ENCODE measurements around the gene EEF1G. TPM values are rescaled to one million over a fixed set of nuclear protein-coding genes. Genes with fewer than 3 reads are reported as not detected.
A peak's percentile ranks its signal among the peaks of the same experiment; 100 is the strongest.

Gene EEF1G
- total RNA-seq, 5 donors from 2014 or later (not counting 1 experiment from before 2014, with no cell fraction given): 1,908 to 2,187 (median 2,119) TPM

DNA sequence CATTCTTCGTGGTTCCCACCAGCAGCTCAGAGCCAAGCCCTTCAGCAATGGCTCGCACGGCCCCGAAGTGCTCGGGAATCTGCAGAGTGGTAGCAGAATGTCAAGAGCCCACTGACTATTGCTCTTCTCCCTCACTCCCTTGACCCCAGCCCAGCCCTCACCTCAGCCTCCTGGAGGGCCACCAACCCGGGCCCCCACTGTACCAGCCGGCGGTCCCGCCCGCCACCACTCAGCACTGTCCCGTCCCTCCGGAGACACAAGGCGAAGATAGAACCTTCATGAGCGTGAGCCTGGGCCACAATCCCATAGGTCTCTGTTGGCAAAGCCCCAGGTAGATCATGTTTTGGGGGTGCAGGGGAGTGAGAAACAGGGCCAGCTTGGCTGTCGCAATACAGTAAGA lies 32.2 kb upstream of the EEF1G start:
- Mint-ChIP-seq H3K9me3 (no peaks in the 10 kb centered on the region), H3K36me3 (peaks cover 42% of the 10 kb centered on the region), H3K4me1 (peaks cover 46 to 53% (median 49%) of the 10 kb centered on the region in 3 donors), H3K4me3 (no peak overlapping the region), H3K27ac (no peak overlapping the region), H3K27me3 (no peaks in the 10 kb centered on the region)
- Histone ChIP-seq H3K4me1 (ENCODE audit: control insufficient read depth in 1 of 2, extremely low read depth in 1 of 2, insufficient read depth in 2 of 2, low read length in 2 of 2) (peaks cover 2 to 46% of the 10 kb centered on the region in 2 experiments), H3K27ac (ENCODE audit: low read length) (no peak overlapping the region), H3K9me3 (no peaks in the 10 kb centered on the region), H3K27me3 (replicated peaks in 1 of 2; ENCODE audit: control insufficient read depth in 2 of 2, extremely low read depth in 1 of 2, insufficient read depth in 2 of 2, low read length in 1 of 2) (no peaks in the 10 kb centered on the region), H3K36me3 (ENCODE audit: control insufficient read depth in 2 of 2, extremely low read depth in 1 of 2, insufficient read depth in 1 of 2, low read length in 1 of 2) (peaks cover 10 to 74% of the 10 kb centered on the region in 2 donors), H3K4me3 (ENCODE audit: control insufficient read depth in 1 of 2, extremely low read depth in 1 of 2, low read length in 1 of 2) (no peak overlapping the region)
- CTCF ChIA-PET: no interaction called here
- DNase-seq: no peak
- POLR2A ChIA-PET: interaction anchor here (0.6 to 0.8 kb wide), 2 partner anchors 40 to 166 kb away, joined by 3 to 5 read pairs; partner anchors contain the start of genes GANAB (in 1 of the 2) and TAF6L (in 1 of the 2)
- no peak for ATAC-seq (replicated peaks in 1 of 4)
- 98% methylated on average over 5 of the region's 15 CpGs for WGBS (ENCODE audit: insufficient coverage)

DNA sequence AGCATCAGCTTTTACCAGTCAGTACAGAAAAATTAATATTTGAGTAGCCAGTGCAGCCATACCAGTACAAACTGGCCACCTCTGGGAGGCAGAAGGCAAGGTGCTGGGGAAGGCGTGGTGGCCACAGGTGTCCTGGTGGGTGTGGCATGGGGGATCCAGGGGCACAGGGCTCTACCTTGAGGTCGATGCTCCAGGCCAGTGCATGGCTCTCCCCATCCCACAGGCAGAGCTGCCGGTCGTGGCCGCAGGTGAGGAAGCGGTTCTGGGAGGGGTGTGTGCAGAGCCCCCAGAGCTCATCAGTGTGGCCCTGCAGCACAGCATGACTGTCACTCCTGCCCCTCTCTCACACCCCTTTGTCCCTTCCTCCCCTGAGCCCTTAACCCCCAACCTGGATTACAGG lies 31.8 kb upstream of the EEF1G start:
- ChIA-PET CTCF (no interaction called here), POLR2A (interaction anchor here (0.6 to 0.8 kb wide), 3 partner anchors 41 to 175 kb away, joined by 3 to 5 read pairs (median 3); partner anchors contain the start of genes GANAB (in 1 of the 2) and TAF6L (in 1 of the 2))
- Mint-ChIP-seq H3K27me3 (no peaks in the 10 kb centered on the region), H3K4me1 (peaks cover 46 to 52% (median 47%) of the 10 kb centered on the region in 3 donors), H3K27ac (no peak overlapping the region), H3K4me3 (no peak overlapping the region), H3K36me3 (peaks cover 40% of the 10 kb centered on the region), H3K9me3 (no peaks in the 10 kb centered on the region)
- Histone ChIP-seq H3K4me3 (ENCODE audit: control insufficient read depth in 1 of 2, extremely low read depth in 1 of 2, low read length in 1 of 2) (no peak overlapping the region), H3K27ac (ENCODE audit: low read length) (no peak overlapping the region), H3K27me3 (replicated peaks in 1 of 2; ENCODE audit: control insufficient read depth in 2 of 2, extremely low read depth in 1 of 2, insufficient read depth in 2 of 2, low read length in 1 of 2) (no peaks in the 10 kb centered on the region), H3K36me3 (ENCODE audit: control insufficient read depth in 2 of 2, extremely low read depth in 1 of 2, insufficient read depth in 1 of 2, low read length in 1 of 2) (peaks cover 10 to 70% of the 10 kb centered on the region in 2 donors), H3K9me3 (no peaks in the 10 kb centered on the region), H3K4me1 (ENCODE audit: control insufficient read depth in 1 of 2, extremely low read depth in 1 of 2, insufficient read depth in 2 of 2, low read length in 2 of 2) (peaks cover 1 to 44% of the 10 kb centered on the region in 2 experiments)
- ATAC-seq (replicated peaks in 1 of 4): no peak
- WGBS (ENCODE audit: insufficient coverage): 100% methylated on average over 3 of the region's 6 CpGs
- no peak for DNase-seq

DNA sequence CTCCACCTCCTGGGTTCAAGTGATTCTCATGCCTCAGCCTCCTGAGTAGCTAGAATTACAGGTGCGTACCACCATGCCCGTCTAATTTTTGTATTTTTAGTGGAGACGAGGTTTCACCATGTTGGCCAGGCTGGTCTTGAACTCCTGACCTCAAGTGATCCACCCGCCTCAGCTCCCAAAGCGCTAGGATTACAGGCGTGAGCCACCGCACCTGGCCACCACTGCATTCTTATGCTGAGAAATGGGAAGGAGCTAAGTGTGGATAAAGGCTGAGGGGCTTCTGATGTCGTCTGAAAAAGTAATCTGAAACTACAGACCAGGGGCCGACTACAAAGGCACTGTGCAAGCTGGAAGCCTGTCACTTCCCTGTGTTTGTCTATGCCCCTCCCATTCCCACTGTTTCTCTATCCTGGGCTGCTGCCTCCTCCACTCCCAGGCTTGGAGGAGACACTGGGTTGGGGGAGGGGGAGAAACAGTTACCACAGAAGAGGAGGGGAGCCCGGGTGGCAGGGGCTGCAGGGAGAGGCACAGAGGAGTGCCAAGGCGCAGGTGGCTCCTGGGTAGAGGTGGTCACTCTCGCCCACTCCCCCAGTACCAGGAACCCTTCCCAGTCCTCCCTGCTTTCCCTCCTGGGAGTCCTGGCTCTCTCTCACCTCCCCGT lies 30.9 kb upstream of the EEF1G start:
- no peaks in the 10 kb centered on the region for H3K27me3 Mint-ChIP-seq
- H3K4me3 ChIP-seq (ENCODE audit: control insufficient read depth in 1 of 2, extremely low read depth in 1 of 2, low read length in 1 of 2): no peak overlapping the region
- no peak overlapping the region for H3K27ac ChIP-seq (ENCODE audit: low read length)
- H3K27me3 ChIP-seq (replicated peaks in 1 of 2; ENCODE audit: control insufficient read depth in 2 of 2, extremely low read depth in 1 of 2, insufficient read depth in 2 of 2, low read length in 1 of 2): no peaks in the 10 kb centered on the region
- H3K36me3 ChIP-seq (ENCODE audit: control insufficient read depth in 2 of 2, extremely low read depth in 1 of 2, insufficient read depth in 1 of 2, low read length in 1 of 2): peaks cover 10 to 64% of the 10 kb centered on the region in 2 donors
- ChIA-PET CTCF (no interaction called here), POLR2A (interaction anchor here (0.5 to 1.0 kb wide), 7 partner anchors 12 to 70 kb away, joined by 3 to 6 read pairs (median 4); partner anchors contain the start of gene B3GAT3 (in 1 of the 2))
- peaks cover 41% of the 10 kb centered on the region for H3K36me3 Mint-ChIP-seq
- peaks cover 46 to 54% (median 48%) of the 10 kb centered on the region in 3 donors for H3K4me1 Mint-ChIP-seq
- H3K9me3 Mint-ChIP-seq: no peaks in the 10 kb centered on the region
- DNase-seq (no peak), ATAC-seq (replicated peaks in 1 of 4) (no peak)
- H3K9me3 ChIP-seq: no peaks in the 10 kb centered on the region
- peaks cover 8 to 44% of the 10 kb centered on the region in 2 experiments for H3K4me1 ChIP-seq (ENCODE audit: control insufficient read depth in 1 of 2, extremely low read depth in 1 of 2, insufficient read depth in 2 of 2, low read length in 2 of 2)
- peak overlapping the region in 1 of 3 donors; percentile 10 for H3K4me3 Mint-ChIP-seq
- H3K27ac Mint-ChIP-seq: peak overlapping the region in 1 of 2 donors; percentile 82
- WGBS (ENCODE audit: insufficient coverage): 98% methylated on average over 4 of the region's 13 CpGs

DNA sequence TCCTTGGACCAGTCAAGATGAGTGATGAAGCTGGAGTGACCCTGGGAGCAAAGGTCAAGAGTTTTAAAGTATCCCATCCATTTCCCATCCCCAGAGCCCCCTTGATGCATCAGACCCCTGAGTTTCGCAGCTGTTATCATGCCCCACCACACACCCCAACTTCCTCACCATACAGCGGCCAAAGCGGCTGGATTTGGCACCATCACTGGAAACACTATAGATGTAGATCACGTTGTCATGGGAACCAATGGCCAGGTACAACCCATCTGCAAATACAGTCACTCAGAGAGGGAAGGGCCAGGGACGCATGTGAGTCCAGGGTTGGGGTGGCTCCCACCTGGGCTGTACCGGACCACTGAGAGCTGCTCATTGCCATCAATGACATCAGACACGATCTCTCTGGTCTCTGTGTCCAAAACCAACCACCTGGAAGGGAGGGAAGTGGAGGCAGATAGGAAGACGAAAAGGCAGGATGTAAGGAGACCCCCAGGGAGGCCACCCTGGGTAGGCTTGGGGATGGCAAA lies 30.1 kb upstream of the EEF1G start:
- Mint-ChIP-seq H3K4me1 (peaks cover 47 to 55% (median 49%) of the 10 kb centered on the region in 3 donors), H3K36me3 (peaks cover 41% of the 10 kb centered on the region), H3K9me3 (no peaks in the 10 kb centered on the region), H3K4me3 (peak overlapping the region; percentile 59 to 71 (median 71)), H3K27ac (peak overlapping the region; percentile 74 to 82), H3K27me3 (no peaks in the 10 kb centered on the region)
- ATAC-seq (replicated peaks in 1 of 4) (no peak), DNase-seq (no peak)
- Histone ChIP-seq H3K4me1 (ENCODE audit: control insufficient read depth in 1 of 2, extremely low read depth in 1 of 2, insufficient read depth in 2 of 2, low read length in 2 of 2) (peaks cover 10 to 41% of the 10 kb centered on the region in 2 experiments), H3K4me3 (ENCODE audit: control insufficient read depth in 1 of 2, extremely low read depth in 1 of 2, low read length in 1 of 2) (no peak overlapping the region), H3K36me3 (ENCODE audit: control insufficient read depth in 2 of 2, extremely low read depth in 1 of 2, insufficient read depth in 1 of 2, low read length in 1 of 2) (peaks cover 10 to 56% of the 10 kb centered on the region in 2 donors), H3K9me3 (no peaks in the 10 kb centered on the region), H3K27me3 (replicated peaks in 1 of 2; ENCODE audit: control insufficient read depth in 2 of 2, extremely low read depth in 1 of 2, insufficient read depth in 2 of 2, low read length in 1 of 2) (no peaks in the 10 kb centered on the region), H3K27ac (ENCODE audit: low read length) (no peak overlapping the region)
- WGBS (ENCODE audit: insufficient coverage): 100% methylated on average over 4 of the region's 8 CpGs
- ChIA-PET CTCF (no interaction called here), POLR2A (interaction anchor here (0.5 to 1.0 kb wide), 5 partner anchors 11 to 71 kb away, joined by 3 to 4 read pairs (median 4); no protein-coding TSS in a partner anchor)

DNA sequence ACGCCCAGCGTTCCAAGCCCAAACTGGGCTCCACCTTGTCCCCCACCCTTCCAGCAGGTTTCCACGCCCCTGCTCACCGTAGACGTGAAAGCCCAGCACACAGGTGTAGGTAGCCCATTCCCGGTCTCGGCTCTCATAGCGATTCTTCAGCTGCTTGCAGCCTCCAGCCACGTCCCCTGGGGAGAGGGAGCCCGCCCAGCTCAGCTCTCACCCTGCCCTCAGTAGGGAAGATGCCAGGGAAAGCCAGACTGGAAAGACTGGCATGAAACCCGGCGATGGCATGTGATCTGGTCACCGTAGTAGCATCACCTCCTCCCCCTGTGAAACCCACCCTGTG lies 29.3 kb upstream of the EEF1G start:
- H3K4me1 Mint-ChIP-seq: peaks cover 51 to 57% (median 54%) of the 10 kb centered on the region in 3 donors
- H3K9me3 Mint-ChIP-seq: no peaks in the 10 kb centered on the region
- peaks cover 14 to 41% of the 10 kb centered on the region in 2 experiments for H3K4me1 ChIP-seq (ENCODE audit: control insufficient read depth in 1 of 2, extremely low read depth in 1 of 2, insufficient read depth in 2 of 2, low read length in 2 of 2)
- ChIA-PET CTCF (no interaction called here), POLR2A (interaction anchor here in 1 of 2 donors (0.5 kb wide), 1 partner anchor 227 kb away, joined by 3 read pairs; no protein-coding TSS in a partner anchor)
- no peaks in the 10 kb centered on the region for H3K9me3 ChIP-seq
- H3K27ac Mint-ChIP-seq: peak overlapping the region; percentile 74 to 82
- no peak overlapping the region for H3K27ac ChIP-seq (ENCODE audit: low read length)
- ATAC-seq (replicated peaks in 1 of 4) (no peak), DNase-seq (no peak)
- H3K4me3 ChIP-seq (ENCODE audit: control insufficient read depth in 1 of 2, extremely low read depth in 1 of 2, low read length in 1 of 2): no peak overlapping the region
- H3K27me3 Mint-ChIP-seq: no peaks in the 10 kb centered on the region
- H3K36me3 Mint-ChIP-seq: peaks cover 44% of the 10 kb centered on the region
- peaks cover 10 to 56% of the 10 kb centered on the region in 2 donors for H3K36me3 ChIP-seq (ENCODE audit: control insufficient read depth in 2 of 2, extremely low read depth in 1 of 2, insufficient read depth in 1 of 2, low read length in 1 of 2)
- H3K27me3 ChIP-seq (replicated peaks in 1 of 2; ENCODE audit: control insufficient read depth in 2 of 2, extremely low read depth in 1 of 2, insufficient read depth in 2 of 2, low read length in 1 of 2): no peaks in the 10 kb centered on the region
- 98% methylated on average over 11 of the region's 13 CpGs for WGBS (ENCODE audit: insufficient coverage)
- peak overlapping the region; percentile 59 to 71 (median 71) for H3K4me3 Mint-ChIP-seq
